OCI-M2 (cell line): ENCODE measurements around the gene GUCA1A.

Source experiments
- DNase-seq: peaks from one replicate; lab custom pipeline; 2025; ENCODE audit not compliant: unreplicated experiment; lab: John Stamatoyannopoulos, UW

GUCA1A gene

GRCh38 chr6:42173101-42173500, at the start of gene GUCA1A:
Gene GUCA1A (plus strand): TSS chr6:42173364. CDS start chr6:42173614, 250 bp downstream.
- DNase-seq = no peak

- no peak for DNase-seq
Observed at GRCh38 chr6:42123379-42124103, 49.6 kb upstream of the GUCA1A start.

GRCh38 chr6:42124223-42124836, 48.8 kb upstream of the GUCA1A start:
- no peak for DNase-seq

- no peak for DNase-seq
Observed at GRCh38 chr6:42125231-42125630, 47.9 kb upstream of the GUCA1A start.

- no peak for DNase-seq
Observed at GRCh38 chr6:42125663-42126062, 47.5 kb upstream of the GUCA1A start.

- DNase-seq = no peak
Observed at GRCh38 chr6:42128460-42129359, 44.5 kb upstream of the GUCA1A start.

GRCh38 chr6:42129360-42129676, 43.8 kb upstream of the GUCA1A start:
- DNase-seq = no peak

GRCh38 chr6:42131531-42131930, 41.6 kb upstream of the GUCA1A start:
- DNase-seq = no peak

GRCh38 chr6:42133926-42134325, 39.2 kb upstream of the GUCA1A start:
- no peak for DNase-seq

GRCh38 chr6:42135161-42135560, 38.0 kb upstream of the GUCA1A start:
- DNase-seq = no peak

GRCh38 chr6:42135722-42136121, 37.4 kb upstream of the GUCA1A start:
- no peak for DNase-seq

GRCh38 chr6:42136508-42137193, 36.5 kb upstream of the GUCA1A start:
- no peak for DNase-seq

GRCh38 chr6:42137194-42137753, 35.9 kb upstream of the GUCA1A start:
- DNase-seq = no peak

GRCh38 chr6:42138190-42138589, 35.0 kb upstream of the GUCA1A start:
- no peak for DNase-seq

- no peak for DNase-seq
Observed at GRCh38 chr6:42138630-42139619, 34.2 kb upstream of the GUCA1A start.

GRCh38 chr6:42140032-42140431, 33.1 kb upstream of the GUCA1A start:
- no peak for DNase-seq

GRCh38 chr6:42140756-42141602, 32.2 kb upstream of the GUCA1A start:
- no peak for DNase-seq

- DNase-seq = no peak
Observed at GRCh38 chr6:42141603-42142117, 31.5 kb upstream of the GUCA1A start.
